Testis (tissue), 3 donors: ENCODE results near the gene GMDS. TPM values are rescaled to one million over a fixed set of nuclear protein-coding genes. Genes with fewer than 3 reads are reported as not detected.

Experiments used
- DNase-seq: peaks from one replicate; pipeline ENCODE4 v3.0.0-alpha.2; 2019
- H3K27ac ChIP-seq, 2 donors: fragments of 200-600 bp; sonication (generic); one replicate each; pipeline ENCODE4 v1.5.1; 2019
- H3K27me3 ChIP-seq: fragments of 200-600 bp; sonication (generic); one replicate; pipeline ENCODE4 v1.5.1; 2019
- H3K36me3 ChIP-seq: fragments of 200-600 bp; sonication (generic); one replicate; pipeline ENCODE4 v1.5.1; 2017; ENCODE audit warnings: low read depth; ENCODE audit errors: missing control alignments
- H3K4me1 ChIP-seq: fragments of 200-600 bp; sonication (generic); one replicate; pipeline ENCODE4 v1.5.1; 2019
- H3K4me3 ChIP-seq, 2 donors: fragments of 200-600 bp; sonication (generic); one replicate each; pipeline ENCODE4 v1.5.1; 2017 to 2019
- H3K9me3 ChIP-seq: fragments of 200-600 bp; sonication (generic); one replicate; pipeline ENCODE4 v1.5.1; 2017
- CTCF ChIP-seq, 3 experiments: fragments of 450-650 bp in 2 of 3; fragments of 200-600 bp in 1 of 3; sonication (generic) in 1 of 3; IDR thresholded peaks; one replicate each; pipeline ENCODE4 v1.5.1; 2016 to 2019; ENCODE audit warnings: antibody characterized with exemption in 3 of 3, mild to moderate bottlenecking in 2 of 3, moderate library complexity in 1 of 3
- POLR2A ChIP-seq: fragments of 450-650 bp; IDR thresholded peaks from one replicate; pipeline ENCODE4 v1.6.1; 2017; ENCODE audit warnings: antibody characterized with exemption, mild to moderate bottlenecking, moderate library complexity
- WGBS, 2 donors: methylation state at CpG; one replicate each; pipeline ENCODE4 v1.1.5; 2018; 5-methylcytosine and 5-hydroxymethylcytosine counted together
- intact Hi-C: fragments of 100-400 bp; cut with DNase I; formaldehyde crosslinking; loops from one replicate; pipeline ENCODE4 v1.15.1; 2023; ENCODE audit warnings: low total_unique reads
- polyA plus RNA-seq: library from polyadenylated mRNA; stranded (reverse); fragments of 350-450 nt; fragmentation: Illumina TruSeq; extraction: RNeasy Lipid Tissue Mini Kit (QIAGEN cat#74804); gene quantifications from one replicate; pipeline ENCODE4 v1.2.3, GENCODE V29; 2014; ENCODE audit warnings: low read depth, low replicate concordance; ENCODE audit not compliant: insufficient read depth
- total RNA-seq, 2 donors: library from RNA; depleted of rRNA; stranded (reverse); fragments of >200 nt; gene quantifications; one replicate each; pipeline ENCODE4 v1.2.3, GENCODE V29; 2016

Gene GMDS
- total and polyA plus RNA-seq, 3 donors from 2014 or later, result 19.6 to 31.1 (median 22.2) TPM

- H3K27ac ChIP-seq, result no peak overlapping the region
These were observed 61.7 kb downstream of the GMDS start for GRCh38 chr6:2183752-2184151.

GRCh38 chr6:2183246-2183645, 62.2 kb downstream of the GMDS start:
- H3K4me3 ChIP-seq, result no peak overlapping the region
- H3K27me3 ChIP-seq, result no peaks in the 10 kb centered on the region
- H3K4me1 ChIP-seq, result no peaks in the 10 kb centered on the region
- intact Hi-C loops, result no loop called here
- no peak for DNase-seq
- TF ChIP-seq POLR2A (no peak), CTCF (IDR thresholded peaks at IDR 0.05) (no peak)
- H3K27ac ChIP-seq, result no peak overlapping the region
- H3K36me3 ChIP-seq, result no peaks in the 10 kb centered on the region
- H3K9me3 ChIP-seq, result no peaks in the 10 kb centered on the region

More at GRCh38 chr6:2183752-2184151, 61.7 kb downstream of the GMDS start:
- no peak overlapping the region for H3K4me3 ChIP-seq
- H3K36me3 ChIP-seq, result no peaks in the 10 kb centered on the region
- no peaks in the 10 kb centered on the region for H3K4me1 ChIP-seq
- intact Hi-C loops, result no loop called here
- WGBS, 2 donors, result 98 to 100% methylated on average over 1 of the region's 1 CpG
- DNase-seq, result no peak
- no peaks in the 10 kb centered on the region for H3K27me3 ChIP-seq
- TF ChIP-seq CTCF (IDR thresholded peaks at IDR 0.05) (no peak), POLR2A (no peak)
- H3K9me3 ChIP-seq, result no peaks in the 10 kb centered on the region

GRCh38 chr6:2182251-2182650, 63.2 kb downstream of the GMDS start:
- TF ChIP-seq POLR2A (no peak), CTCF (IDR thresholded peaks at IDR 0.05) (no peak)
- Histone ChIP-seq H3K27me3 (no peaks in the 10 kb centered on the region), H3K9me3 (no peaks in the 10 kb centered on the region), H3K36me3 (no peaks in the 10 kb centered on the region), H3K4me1 (no peaks in the 10 kb centered on the region), H3K27ac (no peak overlapping the region), H3K4me3 (no peak overlapping the region)
- 84 to 86% methylated on average over 1 of the region's 1 CpG for WGBS, 2 donors
- intact Hi-C loops, result no loop called here
- DNase-seq, result no peak

- Histone ChIP-seq H3K4me3 (no peak overlapping the region), H3K9me3 (no peaks in the 10 kb centered on the region), H3K4me1 (no peaks in the 10 kb centered on the region), H3K27ac (no peak overlapping the region), H3K27me3 (no peaks in the 10 kb centered on the region), H3K36me3 (no peaks in the 10 kb centered on the region)
- intact Hi-C loops, result no loop called here
- TF ChIP-seq CTCF (IDR thresholded peaks at IDR 0.05) (no peak), POLR2A (no peak)
- DNase-seq, result no peak
- WGBS, 2 donors, result 72 to 90% methylated on average over 2 of the region's 2 CpGs
These were observed 63.8 kb downstream of the GMDS start for GRCh38 chr6:2181567-2181966.

DNA sequence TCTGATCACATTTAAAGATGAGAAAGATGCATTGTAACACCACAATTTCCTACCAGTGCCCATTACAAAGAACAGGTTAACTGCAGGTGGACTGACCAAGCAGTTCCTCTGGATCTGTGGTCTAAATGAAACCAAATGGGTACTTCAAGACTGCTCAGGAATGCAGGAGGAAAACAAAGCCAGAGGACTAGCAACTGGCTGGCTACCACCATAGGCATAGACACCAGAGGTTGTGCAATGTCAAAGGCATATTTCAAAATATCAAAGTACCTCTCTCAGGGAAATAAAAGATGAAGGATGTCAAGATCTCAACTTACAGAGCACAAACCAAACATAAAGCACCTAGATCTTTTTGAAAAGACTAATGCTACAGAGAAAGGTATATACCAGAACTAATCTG, 65.5 kb downstream of the GMDS start:
- Histone ChIP-seq H3K36me3 (no peaks in the 10 kb centered on the region), H3K4me3 (no peak overlapping the region), H3K27me3 (no peaks in the 10 kb centered on the region), H3K27ac (no peak overlapping the region), H3K4me1 (no peaks in the 10 kb centered on the region), H3K9me3 (no peaks in the 10 kb centered on the region)
- no peak for TF ChIP-seq POLR2A
- no peak for TF ChIP-seq CTCF (IDR thresholded peaks at IDR 0.05)
- intact Hi-C loops, result no loop called here
- no peak for DNase-seq
